K562 (cell line): ENCODE data around the gene VWA5B1. TPM values are rescaled to one million over a fixed set of nuclear protein-coding genes. Genes with fewer than 3 reads are reported as not detected.

ENCODE experiments used
- ATAC-seq: fragments of 200-7000 bp; cut with Tn5 transposase; 3 replicates; pipeline ENCODE4 v1.9.1; 2020; ENCODE audit warnings: moderate library complexity
- BruUV-seq: library from RNA; stranded (reverse); fragments of 400-500 nt; replicated peaks from 2 replicates; lab custom pipeline; 2021; lab: Mats Ljungman, UMichigan
- CTCF ChIA-PET: fragments of 300-600 bp; formaldehyde crosslinking; extraction: SDS; loops from one replicate; lab custom pipeline; 2021; ENCODE audit warnings: low intra/inter-chr PET ratio; lab: Yijun Ruan, JAX
- POLR2A ChIA-PET: fragments of 300-600, 350-650 bp; sonication (Branson Sonifier 250); formaldehyde crosslinking; extraction: SDS; loops from one replicate; lab custom pipeline; 2021; ENCODE audit warnings: antibody characterized with exemption, inconsistent platforms; lab: Yijun Ruan, JAX
- DNase-seq, 4 experiments: peaks; one replicate each; pipeline versions ENCODE4 v3.0.0 to v3.0.0-alpha.2; 2011 to 2018; ENCODE audit warnings: low spot score in 3 of 4, mixed read lengths in 3 of 4; ENCODE audit errors: extremely low read depth in 1 of 4
- FAIRE-seq: peaks from 2 replicates; lab custom pipeline; 2011; peaks lifted over from hg19 to GRCh38; lab: Jason Lieb, UNC
- H2AFZ ChIP-seq: 2 replicates; pipeline ENCODE4 v1.6.0; 2011; ENCODE audit warnings: low read depth, low read length, control low read depth, inconsistent platforms
- H3K27ac ChIP-seq: fragments of 200-600 bp; 3 replicates; pipeline ENCODE4 v1.8.0; 2011; ENCODE audit warnings: low read depth, mild to moderate bottlenecking, control low read depth, inconsistent platforms, low read length, moderate library complexity, mixed read lengths; ENCODE audit errors: extremely low read depth
- H3K27me3 ChIP-seq, 2 experiments: fragments of 300-600 bp in 1 of 2; 2 replicates in 1 of 2; 3 replicates in 1 of 2; pipeline versions ENCODE4 v1.6.0 to v1.8.0; 2011; ENCODE audit warnings: inconsistent platforms in 2 of 2, low read length in 2 of 2, mild to moderate bottlenecking in 1 of 2, mixed read lengths in 1 of 2, moderate library complexity in 1 of 2; ENCODE audit not compliant: control insufficient read depth in 2 of 2, insufficient read depth in 2 of 2
- H3K36me3 ChIP-seq: fragments of 300-600 bp; 3 replicates; pipeline ENCODE4 v1.8.0; 2011; ENCODE audit warnings: mild to moderate bottlenecking, low read length, inconsistent platforms; ENCODE audit not compliant: control insufficient read depth, insufficient read depth
- H3K4me1 ChIP-seq, 2 experiments: fragments of 200-600 bp in 1 of 2; replicated peaks in 1 of 2; 2 replicates in 1 of 2; 3 replicates in 1 of 2; pipeline versions ENCODE4 v1.5.1 to v1.8.0; 2011; ENCODE audit warnings: inconsistent platforms in 2 of 2, low read length in 2 of 2, mild to moderate bottlenecking in 1 of 2, mixed read lengths in 1 of 2, moderate library complexity in 1 of 2; ENCODE audit not compliant: control insufficient read depth in 2 of 2, insufficient read depth in 2 of 2
- H3K4me2 ChIP-seq: 2 replicates; pipeline ENCODE4 v1.6.1; 2011; ENCODE audit warnings: low read length, control low read depth, inconsistent platforms, mixed read lengths; ENCODE audit not compliant: insufficient read depth
- H3K4me3 ChIP-seq: fragments of 200-600 bp; sonication (generic), shearing (Covaris generic); 2 replicates; pipeline ENCODE4 v1.5.1; 2016; ENCODE audit warnings: control low read depth, inconsistent platforms
- H3K79me2 ChIP-seq: fragments of 200-600 bp; 3 replicates; pipeline ENCODE4 v1.8.0; 2011; ENCODE audit warnings: low read length, inconsistent platforms; ENCODE audit not compliant: control insufficient read depth, insufficient read depth
- H3K9ac ChIP-seq, 2 experiments: 2 replicates each; pipeline versions ENCODE4 v1.6.0 to v1.6.1; 2011; ENCODE audit warnings: low read depth in 2 of 2, low read length in 2 of 2, control low read depth in 1 of 2, inconsistent platforms in 1 of 2, mild to moderate bottlenecking in 1 of 2, mixed read lengths in 1 of 2; ENCODE audit not compliant: insufficient read depth in 1 of 2
- H3K9me1 ChIP-seq: one replicate; pipeline ENCODE4 v1.6.0; 2011; ENCODE audit warnings: inconsistent platforms, mild to moderate bottlenecking, low read length, moderate library complexity; ENCODE audit not compliant: control insufficient read depth, insufficient read depth
- H3K9me3 ChIP-seq: replicated peaks from 2 replicates; pipeline ENCODE4 v1.5.1; 2011; ENCODE audit warnings: low read depth, low read length, inconsistent platforms; ENCODE audit not compliant: control insufficient read depth, insufficient read depth
- H4K20me1 ChIP-seq: replicated peaks from 2 replicates; pipeline ENCODE4 v1.6.1; 2011; ENCODE audit warnings: low read length, inconsistent platforms, mixed read lengths; ENCODE audit not compliant: control insufficient read depth, insufficient read depth
- CBFA2T2 ChIP-seq: fragments of 450-650 bp; conservative IDR thresholded peaks from 2 replicates; pipeline ENCODE4 v1.6.1; 2017; ENCODE audit warnings: mild to moderate bottlenecking
- FOXM1 ChIP-seq, 2 experiments: fragments of 450-650 bp in 1 of 2; sonication (generic) in 1 of 2; formaldehyde crosslinking in 1 of 2; IDR thresholded peaks; 2 replicates each; pipeline versions ENCODE4 v1.6.1 to v1.9.0; 2017 to 2022; ENCODE audit warnings: low read depth in 2 of 2, mild to moderate bottlenecking in 2 of 2, missing genetic modification reagents in 1 of 2, moderate library complexity in 1 of 2
- GATA2 ChIP-seq: sonication (generic); formaldehyde crosslinking; IDR thresholded peaks from 2 replicates; pipeline ENCODE4 v1.4.0; 2020; ENCODE audit warnings: mild to moderate bottlenecking, missing genetic modification reagents
- HDAC8 ChIP-seq: fragments of 450-650 bp; IDR thresholded peaks from 2 replicates; pipeline ENCODE4 v1.6.1; 2016; ENCODE audit warnings: mild to moderate bottlenecking, missing genetic modification characterization, moderate library complexity, missing compliant biosample characterization
- HNRNPLL ChIP-seq: fragments of 200-400 bp; formaldehyde crosslinking; IDR thresholded peaks from 2 replicates; pipeline ENCODE4 v1.6.1; 2017; ENCODE audit warnings: low read length, low read depth, mild to moderate bottlenecking; ENCODE audit not compliant: poor library complexity, severe bottlenecking
- KAT7 ChIP-seq: sonication (generic); formaldehyde crosslinking; IDR thresholded peaks from 2 replicates; pipeline ENCODE4 v1.8.0; 2022; ENCODE audit warnings: missing genetic modification reagents, mild to moderate bottlenecking, borderline replicate concordance
- MCM3 ChIP-seq: fragments of 450-650 bp; IDR thresholded peaks from 2 replicates; pipeline ENCODE4 v1.6.1; 2016
- SMC3 ChIP-seq: conservative IDR thresholded peaks from 2 replicates; pipeline ENCODE4 v1.6.1; 2011; ENCODE audit warnings: low read depth, low read length, improper control_type of control experiment; ENCODE audit not compliant: insufficient read depth
- USF2 ChIP-seq: sonication (generic); formaldehyde crosslinking; IDR thresholded peaks from 2 replicates; pipeline ENCODE4 v1.5.0; 2020; ENCODE audit warnings: missing genetic modification reagents
- ZBTB33 ChIP-seq: sonication (generic); formaldehyde crosslinking; IDR thresholded peaks from 2 replicates; pipeline ENCODE4 v1.8.1; 2023; ENCODE audit warnings: mild to moderate bottlenecking, missing genetic modification reagents
- ZBTB34 ChIP-seq: fragments of 250-450 bp; sonication (Bioruptor Pico); IDR thresholded peaks from 2 replicates; pipeline ENCODE4 v1.8.0; 2021; ENCODE audit warnings: mild to moderate bottlenecking, moderate library complexity
- ZEB2 ChIP-seq: fragments of 450-650 bp; IDR thresholded peaks from 2 replicates; pipeline ENCODE4 v1.6.1; 2016
- ZFP36 ChIP-seq: fragments of 150-350 bp; IDR thresholded peaks from 2 replicates; pipeline ENCODE4 v1.6.1; 2018; ENCODE audit warnings: low read length, low read depth; ENCODE audit not compliant: partially characterized antibody
- ZNF165 ChIP-seq: fragments of 250-450 bp; sonication (Bioruptor Pico); IDR thresholded peaks from 2 replicates; pipeline ENCODE4 v1.4.0; 2020; ENCODE audit warnings: borderline replicate concordance
- ZNF511 ChIP-seq: sonication (generic); formaldehyde crosslinking; IDR thresholded peaks from 2 replicates; pipeline ENCODE4 v1.8.0; 2022; ENCODE audit warnings: mild to moderate bottlenecking, missing genetic modification reagents
- WGBS: fragments of 100-300 bp; shearing (Covaris generic); methylation state at CpG from one replicate; pipeline ENCODE4 v1.1.6; 2016; ENCODE audit warnings: low coverage, mixed read lengths; ENCODE audit not compliant: insufficient coverage; ENCODE audit errors: missing lambda C conversion rate; 5-methylcytosine and 5-hydroxymethylcytosine counted together
- in situ Hi-C: fragments of 300-500 bp; cut with MboI; formaldehyde crosslinking; loops from 4 replicates; pipeline ENCODE4 v1.15.0; 2018; ENCODE audit warnings: inconsistent platforms, mixed read lengths
- intact Hi-C: fragments of 100-400 bp; cut with micrococcal nuclease; formaldehyde crosslinking; loops from 2 replicates; pipeline ENCODE4 v1.14.2; 2022
- polyA plus RNA-seq, 8 experiments: library from polyadenylated mRNA; depleted of rRNA in 4 of 8; stranded (reverse) in 5 of 8; unstranded in 3 of 8; fragments of >200 nt; fragmentation: Nextera tagmentation in 2 of 8; fragmentation: Illumina TruSeq in 1 of 8; extraction: Ambion mirVana in 2 of 8; extraction: Trizol in 1 of 8; gene quantifications; 2 replicates each; pipeline versions ENCODE4 v1.2.1 to v1.2.3, GENCODE V29; 2011 to 2014; ENCODE audit warnings: inconsistent platforms in 1 of 8, missing spikeins in 1 of 8
- total RNA-seq, 7 experiments: library from RNA; depleted of rRNA in 6 of 7; stranded (reverse); fragments of >200 nt in 6 of 7; fragmentation: Illumina TruSeq in 2 of 7; extraction: Trizol in 2 of 7; gene quantifications; 2 replicates each; pipeline versions ENCODE4 v1.2.1 to v1.2.3, GENCODE V29; 2011 to 2021; ENCODE audit warnings: low replicate concordance in 1 of 7
- TF ChIP-seq, protein P1 (sequence below): fragments of 250-450 bp; sonication (Bioruptor Pico); IDR thresholded peaks from 2 replicates; pipeline ENCODE4 v1.5.0; 2021
- TF ChIP-seq, protein P2 (sequence below), 2 experiments: fragments of 250-450 bp in 1 of 2; fragments of 450-650 bp in 1 of 2; sonication (Bioruptor Pico) in 1 of 2; IDR thresholded peaks; 2 replicates each; pipeline versions ENCODE4 v1.6.1 to v1.8.0; 2016 to 2021; ENCODE audit warnings: mild to moderate bottlenecking in 2 of 2, moderate library complexity in 2 of 2, missing compliant biosample characterization in 1 of 2, missing genetic modification characterization in 1 of 2

Gene VWA5B1
- total and polyA plus RNA-seq, 9 of the 15 experiments (the other 6 are each of a cell fraction or from before 2014, with no cell fraction given) = not detected

- FAIRE-seq = no peak
- in situ Hi-C loops (no loop called here), intact Hi-C loops (no loop called here)
- Histone ChIP-seq H3K27ac (no peak overlapping the region), H3K36me3 (no peaks in the 10 kb centered on the region), H4K20me1 (peaks cover 13% of the 10 kb centered on the region), H3K9me3 (no peaks in the 10 kb centered on the region), H3K27me3 (peaks cover 9 to 30% of the 10 kb centered on the region in 2 experiments; a peak in 4 of 5 replicates), H3K79me2 (no peaks in the 10 kb centered on the region), H3K4me3 (no peak overlapping the region), H3K4me2 (no peak overlapping the region), H2AFZ (no peak overlapping the region), H3K9me1 (no peaks in the 10 kb centered on the region), H3K9ac (no peak overlapping the region), H3K4me1 (no peaks in the 10 kb centered on the region)
- ChIA-PET CTCF (no interaction called here), POLR2A (interaction anchor here (0.6 to 1.4 kb wide), 5 partner anchors 8 to 108 kb away, joined by 3 to 5 read pairs (median 3); no protein-coding TSS in a partner anchor)
- ATAC-seq = no peak
- BruUV-seq = no TSS peak
- no peak for DNase-seq
- WGBS = 0% methylated on average over 11 of the region's 11 CpGs
- TF ChIP-seq HNRNPLL = no peak
- no peak for TF ChIP-seq ZEB2
- no peak for TF ChIP-seq KAT7
- TF ChIP-seq SMC3 = no peak
- TF ChIP-seq, protein P1, sequence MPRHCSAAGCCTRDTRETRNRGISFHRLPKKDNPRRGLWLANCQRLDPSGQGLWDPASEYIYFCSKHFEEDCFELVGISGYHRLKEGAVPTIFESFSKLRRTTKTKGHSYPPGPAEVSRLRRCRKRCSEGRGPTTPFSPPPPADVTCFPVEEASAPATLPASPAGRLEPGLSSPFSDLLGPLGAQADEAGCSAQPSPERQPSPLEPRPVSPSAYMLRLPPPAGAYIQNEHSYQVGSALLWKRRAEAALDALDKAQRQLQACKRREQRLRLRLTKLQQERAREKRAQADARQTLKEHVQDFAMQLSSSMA (CRISPR knock-in tag) = no peak
- TF ChIP-seq ZNF165 (CRISPR knock-in tag) = no peak
- TF ChIP-seq HDAC8 = no peak
- TF ChIP-seq ZNF511 (CRISPR knock-in tag) = no peak
- TF ChIP-seq, protein P2, sequence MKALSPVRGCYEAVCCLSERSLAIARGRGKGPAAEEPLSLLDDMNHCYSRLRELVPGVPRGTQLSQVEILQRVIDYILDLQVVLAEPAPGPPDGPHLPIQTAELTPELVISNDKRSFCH (CRISPR knock-in tag; IDR thresholded peaks at IDR 0.05) = no peak
- TF ChIP-seq, protein P2 (tag; IDR thresholded peaks at IDR 0.05) = no peak
- TF ChIP-seq ZBTB33 = no peak
- no peak for TF ChIP-seq USF2
- no peak for TF ChIP-seq MCM3
- no peak for TF ChIP-seq GATA2 (CRISPR knock-in tag)
- TF ChIP-seq FOXM1 (IDR thresholded peaks at IDR 0.05; ENCODE audit: low read depth) = no peak
- no peak for TF ChIP-seq FOXM1 (CRISPR knock-in tag; IDR thresholded peaks at IDR 0.05; ENCODE audit: low read depth)
- TF ChIP-seq CBFA2T2 = no peak
- TF ChIP-seq ZBTB34 (CRISPR knock-in tag) = no peak
- TF ChIP-seq ZFP36 = no peak
These were observed 98.9 kb downstream of the VWA5B1 start for GRCh38 chr1:20389571-20389970.
